GM23248 (cell line): ENCODE data around the gene TRIML2. TPM values are rescaled to one million over a fixed set of nuclear protein-coding genes. Genes with fewer than 3 reads are reported as not detected.
"Not testable (repeated sequence)": the region's sequence is repeated elsewhere in the genome, so short reads cannot be mapped to it uniquely, and the experiment has no call there.

Source experiments
- DNase-seq: peaks from one replicate; pipeline ENCODE4 v3.0.0-alpha.2; 2015
- H2AFZ ChIP-seq: fragments of 200-600 bp; sonication (generic); 2 replicates; pipeline ENCODE4 v1.6.1; 2016; ENCODE audit warnings: antibody characterized with exemption
- H3F3A ChIP-seq: fragments of 200-600 bp; sonication (generic); 2 replicates; pipeline ENCODE4 v1.6.1; 2016; ENCODE audit warnings: mild to moderate bottlenecking, antibody characterized with exemption, mixed run types; ENCODE audit not compliant: insufficient read depth
- H3K27ac ChIP-seq: fragments of 200-600 bp; sonication (generic); 2 replicates; pipeline ENCODE4 v1.5.1; 2016; ENCODE audit warnings: mild to moderate bottlenecking
- H3K27me3 ChIP-seq: fragments of 200-600 bp; sonication (generic); replicated peaks from 2 replicates; pipeline ENCODE4 v1.6.1; 2016; ENCODE audit warnings: mild to moderate bottlenecking; ENCODE audit not compliant: insufficient read depth
- H3K36me3 ChIP-seq: fragments of 200-600 bp; sonication (generic); 2 replicates; pipeline ENCODE4 v1.6.1; 2016; ENCODE audit warnings: low read depth, mild to moderate bottlenecking
- H3K4me1 ChIP-seq: fragments of 200-600 bp; sonication (generic); 2 replicates; pipeline ENCODE4 v1.6.1; 2016; ENCODE audit warnings: mild to moderate bottlenecking; ENCODE audit not compliant: insufficient read depth
- H3K4me2 ChIP-seq: fragments of 200-600 bp; sonication (generic); one replicate; pipeline ENCODE4 v1.6.1; 2016; ENCODE audit warnings: mild to moderate bottlenecking; ENCODE audit not compliant: unreplicated experiment
- H3K4me3 ChIP-seq: fragments of 200-600 bp; sonication (generic); 2 replicates; pipeline ENCODE4 v1.5.1; 2016; ENCODE audit warnings: mild to moderate bottlenecking
- H3K79me2 ChIP-seq: fragments of 200-600 bp; sonication (generic); 2 replicates; pipeline ENCODE4 v1.6.1; 2016; ENCODE audit warnings: mild to moderate bottlenecking; ENCODE audit not compliant: insufficient read depth
- H3K9ac ChIP-seq: fragments of 200-600 bp; sonication (generic); 2 replicates; pipeline ENCODE4 v1.6.1; 2016; ENCODE audit warnings: mild to moderate bottlenecking
- H3K9me2 ChIP-seq: fragments of 200-600 bp; sonication (generic); 2 replicates; pipeline ENCODE4 v1.6.1; 2016; ENCODE audit warnings: mixed run types, mild to moderate bottlenecking, moderate library complexity; ENCODE audit not compliant: insufficient read depth
- H3K9me3 ChIP-seq: fragments of 200-600 bp; sonication (generic); one replicate; pipeline ENCODE4 v1.6.1; 2017; ENCODE audit warnings: low read depth
- H4K20me1 ChIP-seq: fragments of 200-600 bp; sonication (generic); 2 replicates; pipeline ENCODE4 v1.6.0; 2016; ENCODE audit not compliant: insufficient read depth
- EZH2 ChIP-seq: fragments of 200-600 bp; sonication (generic); IDR thresholded peaks from 2 replicates; pipeline ENCODE4 v1.6.1; 2018; ENCODE audit warnings: antibody characterized with exemption, mild to moderate bottlenecking; ENCODE audit not compliant: insufficient read depth, poor library complexity, severe bottlenecking
- EZH2phosphoT487 ChIP-seq: fragments of 200-600 bp; sonication (generic); IDR thresholded peaks from 2 replicates; pipeline ENCODE4 v1.6.1; 2018; ENCODE audit warnings: antibody characterized with exemption, moderate library complexity, mild to moderate bottlenecking, low read depth; ENCODE audit not compliant: insufficient read depth
- WGBS, 2 experiments: methylation state at CpG; one replicate each; pipeline ENCODE4 v1.1.6; 2015 to 2017; ENCODE audit warnings: low lambda C conversion rate in 2 of 2, low coverage in 1 of 2; ENCODE audit errors: missing lambda C conversion rate in 2 of 2; 5-methylcytosine and 5-hydroxymethylcytosine counted together
- in situ Hi-C: fragments of 300-500 bp; cut with MboI; formaldehyde crosslinking; loops from 2 replicates; pipeline ENCODE4 v1.15.0; 2020
- polyA plus RNA-seq: library from polyadenylated mRNA; unstranded; fragments of >200 nt; fragmentation: Nextera tagmentation; extraction: Ambion mirVana; gene quantifications from 2 replicates; pipeline ENCODE4 v1.2.1, GENCODE V29; 2016
- total RNA-seq: library from RNA; depleted of rRNA; stranded (reverse); fragments of >200 nt; shearing (Covaris generic); gene quantifications from 2 replicates; pipeline ENCODE4 v1.2.3, GENCODE V29; 2014

Gene TRIML2
- total and polyA plus RNA-seq, 2 experiments from 2014 or later = not detected

DNA sequence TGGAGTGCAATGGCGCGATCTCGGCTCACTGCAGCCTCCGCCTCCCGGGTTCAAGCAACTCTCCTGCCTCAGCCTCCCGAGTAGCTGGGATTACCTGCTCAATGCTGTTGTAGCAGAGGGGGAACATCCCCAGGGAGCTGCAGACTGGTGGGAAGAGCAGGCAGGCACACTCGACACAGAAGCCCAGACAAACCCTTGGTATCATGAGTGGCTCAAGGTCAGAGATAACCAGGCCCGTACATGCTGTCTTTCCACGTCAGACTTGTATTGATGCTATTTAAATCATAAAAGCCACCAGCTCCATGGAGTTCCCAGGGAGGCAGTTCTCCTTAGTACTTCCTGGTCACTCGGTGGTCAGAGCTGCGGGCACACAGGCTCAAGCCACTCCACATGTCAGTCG, 33.2 kb downstream of the TRIML2 start:
- Histone ChIP-seq H3K9me3 (no peaks in the 10 kb centered on the region), H3K27ac (no peak overlapping the region), H2AFZ (no peak overlapping the region), H3K36me3 (no peaks in the 10 kb centered on the region), H3K79me2 (no peaks in the 10 kb centered on the region), H3K9ac (no peak overlapping the region), H3F3A (no peaks in the 10 kb centered on the region), H3K27me3 (no peaks in the 10 kb centered on the region), H3K9me2 (no peaks in the 10 kb centered on the region), H3K4me1 (no peaks in the 10 kb centered on the region), H3K4me3 (no peak overlapping the region), H4K20me1 (no peaks in the 10 kb centered on the region), H3K4me2 (no peak overlapping the region)
- 53 to 57% methylated on average over 12 of the region's 12 CpGs for WGBS, 2 experiments
- in situ Hi-C loops = no loop called here
- TF ChIP-seq EZH2phosphoT487 (no peak), EZH2 (no peak)
- no peak for DNase-seq

DNA sequence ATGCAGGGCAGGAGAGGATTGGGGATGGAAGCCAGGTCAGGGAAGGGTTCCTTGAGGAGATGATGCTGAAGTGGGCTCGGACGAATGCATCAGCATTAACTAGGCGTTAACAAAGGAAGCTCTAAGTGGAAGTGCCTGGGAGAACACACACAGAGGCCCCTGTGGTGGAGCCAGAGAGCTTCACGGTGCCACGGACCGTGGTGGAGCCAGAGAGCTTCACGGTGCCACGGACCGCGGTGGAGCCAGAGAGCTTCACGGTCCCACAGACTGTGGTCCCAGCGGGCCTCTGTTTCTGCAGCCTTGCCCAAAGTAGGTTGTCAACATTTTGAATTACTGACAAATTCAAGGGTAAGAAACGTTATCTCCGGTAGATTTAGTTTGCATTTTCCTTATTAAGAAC, 48.3 kb downstream of the TRIML2 start:
- WGBS, 2 experiments = 58 to 61% methylated on average over 14 of the region's 14 CpGs
- no peaks in the 10 kb centered on the region for H3K9me2 ChIP-seq
- in situ Hi-C loops = no loop called here
- TF ChIP-seq EZH2 = no peak
- TF ChIP-seq EZH2phosphoT487 = no peak
- H3K36me3 ChIP-seq = no peaks in the 10 kb centered on the region
- H2AFZ ChIP-seq = no peak overlapping the region
- H3K27me3 ChIP-seq = no peaks in the 10 kb centered on the region
- DNase-seq = no peak
- H3K4me2 ChIP-seq = no peak overlapping the region
- H3K9me3 ChIP-seq = no peaks in the 10 kb centered on the region
- no peaks in the 10 kb centered on the region for H3K79me2 ChIP-seq
- H3K4me1 ChIP-seq = no peaks in the 10 kb centered on the region
- H3K9ac ChIP-seq = no peak overlapping the region
- no peak overlapping the region for H3K27ac ChIP-seq
- no peak overlapping the region for H3K4me3 ChIP-seq
- H3F3A ChIP-seq = no peaks in the 10 kb centered on the region
- H4K20me1 ChIP-seq = no peaks in the 10 kb centered on the region

DNA sequence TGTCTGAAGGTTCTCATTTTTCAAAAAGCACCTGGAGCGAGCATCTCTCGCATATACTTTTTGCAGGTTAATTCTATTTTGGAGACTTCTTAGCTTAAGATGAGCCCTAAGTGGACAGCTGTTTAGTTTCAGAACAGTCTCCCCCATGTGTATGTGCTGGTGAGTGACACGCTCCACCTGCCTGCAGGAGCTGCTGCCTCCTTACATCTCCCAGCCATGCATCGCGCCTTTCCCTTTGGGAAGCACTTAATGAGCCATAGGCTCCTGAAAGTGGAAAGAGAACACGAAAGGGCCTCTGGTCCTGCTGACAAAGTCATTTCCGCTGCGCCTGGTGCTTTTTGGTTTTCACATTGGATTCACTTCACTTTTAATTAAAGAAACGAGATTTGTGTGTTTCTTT, 56.1 kb downstream of the TRIML2 start:
- DNase-seq = no peak
- Histone ChIP-seq H2AFZ (no peak overlapping the region), H3K79me2 (no peaks in the 10 kb centered on the region), H3K4me1 (no peaks in the 10 kb centered on the region), H3K27ac (no peak overlapping the region), H3K27me3 (no peaks in the 10 kb centered on the region), H3K9me2 (no peaks in the 10 kb centered on the region), H3K9me3 (no peaks in the 10 kb centered on the region), H3F3A (no peaks in the 10 kb centered on the region), H3K4me3 (no peak overlapping the region), H3K36me3 (no peaks in the 10 kb centered on the region), H4K20me1 (no peaks in the 10 kb centered on the region), H3K4me2 (no peak overlapping the region), H3K9ac (no peak overlapping the region)
- WGBS, 2 experiments = 43 to 44% methylated on average over 9 of the region's 9 CpGs
- TF ChIP-seq EZH2 (no peak), EZH2phosphoT487 (no peak)
- in situ Hi-C loops = no loop called here

DNA sequence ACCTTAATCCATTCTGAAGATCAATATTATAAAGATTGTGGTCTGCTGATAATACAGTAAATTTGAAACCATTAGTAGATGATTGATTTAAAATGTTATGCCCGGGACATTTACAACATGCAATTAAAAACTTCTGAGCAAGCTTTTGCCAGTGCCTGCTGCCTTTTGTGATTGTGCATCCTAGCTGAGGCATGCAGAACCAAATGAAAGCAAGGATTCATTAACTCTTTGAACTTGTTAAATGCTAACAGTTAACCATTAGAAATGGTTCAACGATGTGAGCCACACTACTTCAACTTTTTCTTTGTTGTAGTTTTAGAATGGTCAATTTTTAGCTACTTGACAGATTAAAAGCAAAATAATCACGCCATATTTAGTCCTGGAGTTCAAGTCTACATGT, 62.7 kb downstream of the TRIML2 start:
- no peaks in the 10 kb centered on the region for H3K9me3 ChIP-seq
- H3K4me1 ChIP-seq = no peaks in the 10 kb centered on the region
- H4K20me1 ChIP-seq = no peaks in the 10 kb centered on the region
- no peak overlapping the region for H3K4me3 ChIP-seq
- no peaks in the 10 kb centered on the region for H3K9me2 ChIP-seq
- TF ChIP-seq EZH2 (no peak), EZH2phosphoT487 (no peak)
- no peaks in the 10 kb centered on the region for H3K79me2 ChIP-seq
- H3K9ac ChIP-seq = no peak overlapping the region
- no peaks in the 10 kb centered on the region for H3K27me3 ChIP-seq
- in situ Hi-C loops = no loop called here
- H3K27ac ChIP-seq = no peak overlapping the region
- H3F3A ChIP-seq = no peaks in the 10 kb centered on the region
- DNase-seq = no peak
- no peak overlapping the region for H2AFZ ChIP-seq
- no peak overlapping the region for H3K4me2 ChIP-seq
- 6 to 8% methylated on average over 3 of the region's 3 CpGs for WGBS, 2 experiments
- no peaks in the 10 kb centered on the region for H3K36me3 ChIP-seq

DNA sequence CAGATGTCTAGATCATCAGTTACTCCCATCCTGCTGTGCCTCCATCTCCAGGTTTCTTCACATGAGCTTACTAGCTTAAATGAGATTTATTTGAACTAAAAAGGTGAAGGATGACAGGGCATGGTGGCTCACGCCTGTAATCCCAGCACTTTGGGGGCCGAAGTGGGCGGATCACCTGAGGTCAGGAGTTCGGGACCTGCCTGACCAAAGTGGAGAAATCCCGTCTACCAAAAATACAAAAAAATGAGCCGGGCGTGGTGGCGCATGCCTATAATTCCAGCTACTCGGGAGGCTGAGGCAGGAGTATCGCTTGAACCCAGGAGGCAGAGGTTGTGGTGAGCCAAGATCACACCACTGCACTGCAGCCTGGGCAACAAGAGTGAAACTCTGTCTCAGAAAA, 63.9 kb downstream of the TRIML2 start:
- H4K20me1 ChIP-seq = not testable (repeated sequence)
- 54 to 61% methylated on average over 9 to 10 of the region's 10 CpGs for WGBS, 2 experiments

More for the DNA sequence above, 63.9 kb downstream of the TRIML2 start:
- H3K4me2 ChIP-seq, H3K9me3 ChIP-seq, in situ Hi-C loops, H3K36me3 ChIP-seq, H3K79me2 ChIP-seq, H2AFZ ChIP-seq, DNase-seq, H3K27ac ChIP-seq, H3K4me3 ChIP-seq, H3K9ac ChIP-seq, H3K4me1 ChIP-seq, H3F3A ChIP-seq, H3K9me2 ChIP-seq, H3K27me3 ChIP-seq: not testable (repeated sequence)
